ENCODE measurements around the gene IRX2.

DNA sequence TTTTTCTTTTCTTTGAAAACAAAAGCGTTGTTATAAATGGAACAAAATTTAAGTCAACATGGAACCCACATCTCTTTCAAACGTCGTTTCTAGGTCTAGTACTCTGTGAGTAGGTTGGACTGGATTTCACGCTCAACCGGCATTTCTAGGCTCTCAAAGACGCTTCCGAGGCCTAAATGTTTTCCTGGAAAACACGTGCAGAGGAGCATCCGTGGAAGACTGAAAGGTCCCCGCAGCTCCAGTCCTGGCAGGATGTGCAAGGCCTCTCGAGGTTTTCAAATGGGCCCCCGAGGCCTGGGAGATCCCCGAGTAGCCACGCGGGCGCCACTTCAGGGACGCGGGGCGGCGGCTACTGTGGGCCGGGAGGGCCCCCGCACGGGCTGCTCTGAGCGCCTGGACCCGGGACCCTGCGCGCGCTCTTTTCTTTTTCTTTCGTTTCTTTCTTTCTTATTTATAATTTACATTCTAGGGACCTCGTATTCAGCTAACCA lies 4.2 kb upstream of the IRX2 start:
- TF ChIP-seq CTCF (conservative IDR thresholded peaks at IDR 0.05) (no peak), ZFX (IDR thresholded peaks at IDR 0.05) (no peak)
